Measurements from ENCODE around the gene HIKESHI.

HIKESHI gene

DNA sequence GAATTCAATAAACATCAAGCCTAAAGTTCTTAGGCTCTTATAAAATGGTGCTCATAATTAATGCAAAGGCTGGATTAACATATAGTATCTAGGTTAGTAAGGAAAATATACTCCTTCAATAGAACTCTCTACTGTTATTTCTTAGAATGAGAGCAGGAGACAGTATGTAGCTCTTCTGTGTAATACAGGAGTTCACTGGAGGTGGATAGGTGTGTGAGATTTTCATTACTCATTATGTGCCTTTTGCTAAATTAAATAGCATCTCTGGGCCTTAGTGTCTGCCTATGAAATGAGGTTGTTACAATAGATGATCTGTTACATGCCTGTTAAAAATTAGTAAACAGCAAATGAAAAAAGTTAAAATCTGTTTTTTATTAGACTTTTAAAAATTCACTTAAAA lies 36.8 kb upstream of the HIKESHI start:
- TF ChIP-seq, protein P1, sequence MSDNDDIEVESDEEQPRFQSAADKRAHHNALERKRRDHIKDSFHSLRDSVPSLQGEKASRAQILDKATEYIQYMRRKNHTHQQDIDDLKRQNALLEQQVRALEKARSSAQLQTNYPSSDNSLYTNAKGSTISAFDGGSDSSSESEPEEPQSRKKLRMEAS (IDR thresholded peaks at IDR 0.05): no peak
- TF ChIP-seq NFIC (IDR thresholded peaks at IDR 0.05): no peak
- no peak for TF ChIP-seq YY1 (IDR thresholded peaks at IDR 0.05; ENCODE audit: low read depth)
- TF ChIP-seq EP300 (IDR thresholded peaks at IDR 0.05; ENCODE audit: borderline replicate concordance): no peak

DNA sequence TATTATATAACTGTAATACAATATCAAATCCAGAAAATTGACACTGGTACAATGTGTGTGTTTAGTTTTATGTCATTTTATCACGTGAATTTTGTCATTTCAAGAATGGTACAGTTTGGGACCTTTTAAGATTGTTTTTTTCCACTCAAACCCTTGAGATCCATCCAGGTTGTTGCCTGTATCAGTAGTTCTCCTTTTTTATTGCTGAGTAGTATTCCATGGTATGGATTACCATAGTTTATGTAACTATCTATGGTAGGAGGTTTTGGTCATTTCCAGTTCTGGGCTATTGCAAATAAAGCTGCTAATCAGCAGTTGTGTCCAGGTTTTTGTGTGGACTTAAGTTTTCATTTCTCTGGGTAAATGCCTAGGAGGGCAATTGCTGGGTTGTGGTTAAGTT lies 32.4 kb upstream of the HIKESHI start:
- TF ChIP-seq, protein P2, sequence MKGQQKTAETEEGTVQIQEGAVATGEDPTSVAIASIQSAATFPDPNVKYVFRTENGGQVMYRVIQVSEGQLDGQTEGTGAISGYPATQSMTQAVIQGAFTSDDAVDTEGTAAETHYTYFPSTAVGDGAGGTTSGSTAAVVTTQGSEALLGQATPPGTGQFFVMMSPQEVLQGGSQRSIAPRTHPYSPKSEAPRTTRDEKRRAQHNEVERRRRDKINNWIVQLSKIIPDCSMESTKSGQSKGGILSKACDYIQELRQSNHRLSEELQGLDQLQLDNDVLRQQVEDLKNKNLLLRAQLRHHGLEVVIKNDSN (IDR thresholded peaks at IDR 0.05): no peak
- TF ChIP-seq EGR1 (IDR thresholded peaks at IDR 0.05) (no peak), YY1 (IDR thresholded peaks at IDR 0.05; ENCODE audit: low read depth) (no peak), ZBTB7A (IDR thresholded peaks at IDR 0.05; ENCODE audit: low read depth) (no peak), NFIC (IDR thresholded peaks at IDR 0.05) (no peak)
- TF ChIP-seq, protein P1 (IDR thresholded peaks at IDR 0.05): no peak

DNA sequence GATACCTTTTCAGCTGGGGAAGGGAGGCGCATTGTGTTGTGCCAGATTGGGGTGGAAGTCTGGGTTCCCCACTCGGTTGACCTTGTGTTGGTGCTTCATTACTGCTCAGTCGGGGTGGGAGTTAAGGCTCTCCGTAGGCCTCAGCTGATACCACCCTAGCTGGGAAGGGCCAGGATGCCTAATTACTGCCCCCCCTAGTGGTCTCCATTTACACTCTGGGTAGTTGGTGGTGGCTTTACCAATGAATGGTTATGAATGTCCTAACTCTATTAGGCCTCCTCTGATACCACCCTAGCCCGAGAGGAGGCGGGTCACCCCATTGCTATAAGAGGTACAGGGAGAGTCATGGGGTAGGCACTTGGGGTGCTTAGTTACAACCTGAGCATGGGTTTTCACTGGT lies 27.5 kb upstream of the HIKESHI start:
- TF ChIP-seq RAD21 (IDR thresholded peaks at IDR 0.05; ENCODE audit: low read depth) (no peak), NFIC (IDR thresholded peaks at IDR 0.05) (no peak)

DNA sequence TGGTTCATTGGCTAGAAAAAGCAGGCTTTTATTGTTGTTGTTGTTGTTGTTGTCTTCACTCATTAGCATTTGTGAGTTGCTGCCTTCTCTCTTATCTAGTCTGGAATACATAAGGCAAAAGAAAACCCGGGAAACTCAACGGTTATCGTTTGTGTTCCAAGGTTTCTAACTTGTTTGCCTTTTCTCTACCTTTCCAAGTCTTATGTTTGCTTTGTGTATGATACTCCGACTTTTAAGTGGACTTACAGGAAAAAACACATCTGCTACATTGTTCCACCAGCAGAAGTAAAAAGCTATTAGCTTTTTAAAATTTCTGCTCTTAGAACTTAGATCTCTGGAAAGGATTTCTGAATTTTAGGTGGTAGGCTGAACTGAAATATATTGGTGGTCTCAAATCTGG lies 27.0 kb upstream of the HIKESHI start:
- TF ChIP-seq EGR1 (IDR thresholded peaks at IDR 0.05) (no peak), TCF12 (IDR thresholded peaks at IDR 0.05; ENCODE audit: low read depth) (no peak), TAF1 (IDR thresholded peaks at IDR 0.05; ENCODE audit: low read depth) (no peak), CEBPB (IDR thresholded peaks at IDR 0.05) (no peak), ZBTB7A (IDR thresholded peaks at IDR 0.05; ENCODE audit: low read depth) (no peak), EP300 (IDR thresholded peaks at IDR 0.05; ENCODE audit: borderline replicate concordance) (no peak), TEAD4 (IDR thresholded peaks at IDR 0.05) (no peak), NFIC (IDR thresholded peaks at IDR 0.05) (no peak), RAD21 (IDR thresholded peaks at IDR 0.05; ENCODE audit: low read depth) (no peak), FOXM1 (IDR thresholded peaks at IDR 0.05; ENCODE audit: borderline replicate concordance, low read depth) (no peak), CREB1 (IDR thresholded peaks at IDR 0.05; ENCODE audit: low read depth) (no peak), YY1 (IDR thresholded peaks at IDR 0.05; ENCODE audit: low read depth) (no peak)
- TF ChIP-seq, protein P1 (IDR thresholded peaks at IDR 0.05): no peak
- TF ChIP-seq, protein P2 (IDR thresholded peaks at IDR 0.05): no peak
- TF ChIP-seq, protein P3, sequence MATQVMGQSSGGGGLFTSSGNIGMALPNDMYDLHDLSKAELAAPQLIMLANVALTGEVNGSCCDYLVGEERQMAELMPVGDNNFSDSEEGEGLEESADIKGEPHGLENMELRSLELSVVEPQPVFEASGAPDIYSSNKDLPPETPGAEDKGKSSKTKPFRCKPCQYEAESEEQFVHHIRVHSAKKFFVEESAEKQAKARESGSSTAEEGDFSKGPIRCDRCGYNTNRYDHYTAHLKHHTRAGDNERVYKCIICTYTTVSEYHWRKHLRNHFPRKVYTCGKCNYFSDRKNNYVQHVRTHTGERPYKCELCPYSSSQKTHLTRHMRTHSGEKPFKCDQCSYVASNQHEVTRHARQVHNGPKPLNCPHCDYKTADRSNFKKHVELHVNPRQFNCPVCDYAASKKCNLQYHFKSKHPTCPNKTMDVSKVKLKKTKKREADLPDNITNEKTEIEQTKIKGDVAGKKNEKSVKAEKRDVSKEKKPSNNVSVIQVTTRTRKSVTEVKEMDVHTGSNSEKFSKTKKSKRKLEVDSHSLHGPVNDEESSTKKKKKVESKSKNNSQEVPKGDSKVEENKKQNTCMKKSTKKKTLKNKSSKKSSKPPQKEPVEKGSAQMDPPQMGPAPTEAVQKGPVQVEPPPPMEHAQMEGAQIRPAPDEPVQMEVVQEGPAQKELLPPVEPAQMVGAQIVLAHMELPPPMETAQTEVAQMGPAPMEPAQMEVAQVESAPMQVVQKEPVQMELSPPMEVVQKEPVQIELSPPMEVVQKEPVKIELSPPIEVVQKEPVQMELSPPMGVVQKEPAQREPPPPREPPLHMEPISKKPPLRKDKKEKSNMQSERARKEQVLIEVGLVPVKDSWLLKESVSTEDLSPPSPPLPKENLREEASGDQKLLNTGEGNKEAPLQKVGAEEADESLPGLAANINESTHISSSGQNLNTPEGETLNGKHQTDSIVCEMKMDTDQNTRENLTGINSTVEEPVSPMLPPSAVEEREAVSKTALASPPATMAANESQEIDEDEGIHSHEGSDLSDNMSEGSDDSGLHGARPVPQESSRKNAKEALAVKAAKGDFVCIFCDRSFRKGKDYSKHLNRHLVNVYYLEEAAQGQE (IDR thresholded peaks at IDR 0.05; ENCODE audit: low read depth): no peak

DNA sequence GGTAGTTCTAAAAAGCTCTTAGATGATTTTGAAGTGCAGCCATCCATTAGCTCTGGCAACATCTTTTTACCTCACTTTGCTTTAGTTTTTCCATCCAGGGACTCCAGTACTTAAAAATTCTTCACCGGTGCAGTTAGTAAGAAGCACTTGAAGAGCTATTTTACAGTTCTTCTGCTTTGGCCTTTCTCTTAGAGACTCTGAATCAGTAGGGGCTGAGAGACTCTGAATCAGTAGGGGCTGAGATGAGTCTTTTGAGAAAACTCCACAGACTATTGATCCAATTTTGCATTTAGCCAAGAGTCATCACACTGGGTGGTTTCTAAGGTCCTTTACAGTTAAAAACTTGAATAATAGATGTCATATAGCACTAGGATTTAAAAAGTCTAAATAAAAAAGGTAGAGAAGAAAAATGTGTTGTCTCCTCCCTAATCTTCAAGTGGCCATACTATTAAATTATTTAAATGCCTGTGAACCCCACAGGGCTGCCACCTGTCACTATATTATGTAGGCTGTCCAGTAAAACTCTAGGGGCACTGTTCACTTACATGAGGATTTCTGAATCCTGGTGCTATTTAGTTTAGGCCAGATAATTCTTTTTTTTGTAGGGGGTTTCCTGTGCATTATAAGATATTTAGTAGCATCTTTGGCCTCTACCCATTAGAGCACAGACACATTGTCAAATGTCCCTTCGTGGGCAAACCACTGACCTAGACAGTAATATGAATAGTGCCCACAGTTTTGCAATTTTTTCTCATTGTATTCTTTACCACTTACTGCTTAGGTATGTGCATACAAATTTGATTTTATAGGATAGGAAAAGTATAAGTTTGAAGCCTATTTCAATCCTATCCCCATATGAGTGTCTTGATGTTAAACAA lies 26.3 kb upstream of the HIKESHI start:
- TF ChIP-seq, protein P2 (IDR thresholded peaks at IDR 0.05): no peak
- no peak for TF ChIP-seq ZBTB7A (IDR thresholded peaks at IDR 0.05; ENCODE audit: low read depth)
- TF ChIP-seq TEAD4 (IDR thresholded peaks at IDR 0.05): no peak
- no peak for TF ChIP-seq NFIC (IDR thresholded peaks at IDR 0.05)
- no peak for TF ChIP-seq FOXM1 (IDR thresholded peaks at IDR 0.05; ENCODE audit: borderline replicate concordance, low read depth)
- TF ChIP-seq TAF1 (IDR thresholded peaks at IDR 0.05; ENCODE audit: low read depth): no peak
- TF ChIP-seq CREB1 (IDR thresholded peaks at IDR 0.05; ENCODE audit: low read depth): no peak
- no peak for TF ChIP-seq RAD21 (IDR thresholded peaks at IDR 0.05; ENCODE audit: low read depth)
- no peak for TF ChIP-seq EGR1 (IDR thresholded peaks at IDR 0.05)
- no peak for TF ChIP-seq TCF12 (IDR thresholded peaks at IDR 0.05; ENCODE audit: low read depth)
- TF ChIP-seq YY1 (IDR thresholded peaks at IDR 0.05; ENCODE audit: low read depth): no peak
- TF ChIP-seq, protein P1 (IDR thresholded peaks at IDR 0.05): no peak
- TF ChIP-seq CEBPB (IDR thresholded peaks at IDR 0.05): no peak
- TF ChIP-seq EP300 (IDR thresholded peaks at IDR 0.05; ENCODE audit: borderline replicate concordance): no peak
- TF ChIP-seq, protein P3 (IDR thresholded peaks at IDR 0.05; ENCODE audit: low read depth): no peak
